Body of pancreas (tissue), 4 donors: ENCODE measurements around the gene RAD50.

Experiments used
- POLR2A ChIP-seq, 3 donors: fragments of 450-650 bp; IDR thresholded peaks; one replicate each; pipeline ENCODE4 v1.6.1; 2016; ENCODE audit warnings: antibody characterized with exemption in 3 of 3, mild to moderate bottlenecking in 2 of 3
- TF ChIP-seq, protein P1 (sequence below), 7 experiments: fragments of 450-650 bp in 4 of 7; fragments of 200-600 bp in 3 of 7; sonication (generic) in 3 of 7; IDR thresholded peaks; one replicate each; pipeline ENCODE4 v1.5.1; 2016 to 2019; ENCODE audit warnings: antibody characterized with exemption in 7 of 7

DNA sequence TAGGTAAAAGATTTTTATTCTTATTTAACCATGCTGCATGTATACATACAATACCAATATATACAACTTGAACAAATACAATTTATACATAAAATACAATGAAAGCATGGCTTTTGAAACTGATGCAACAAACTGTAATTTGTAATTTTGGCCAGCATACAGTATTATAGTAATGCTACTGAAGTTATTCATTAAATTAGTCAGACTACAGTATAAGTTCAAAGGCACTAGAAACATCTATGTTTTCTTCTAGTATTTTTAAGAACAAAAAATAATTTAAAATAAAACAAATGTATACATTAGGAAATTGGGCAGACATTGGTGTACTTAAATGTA lies 135.8 kb downstream of the RAD50 start:
- TF ChIP-seq, protein P1, sequence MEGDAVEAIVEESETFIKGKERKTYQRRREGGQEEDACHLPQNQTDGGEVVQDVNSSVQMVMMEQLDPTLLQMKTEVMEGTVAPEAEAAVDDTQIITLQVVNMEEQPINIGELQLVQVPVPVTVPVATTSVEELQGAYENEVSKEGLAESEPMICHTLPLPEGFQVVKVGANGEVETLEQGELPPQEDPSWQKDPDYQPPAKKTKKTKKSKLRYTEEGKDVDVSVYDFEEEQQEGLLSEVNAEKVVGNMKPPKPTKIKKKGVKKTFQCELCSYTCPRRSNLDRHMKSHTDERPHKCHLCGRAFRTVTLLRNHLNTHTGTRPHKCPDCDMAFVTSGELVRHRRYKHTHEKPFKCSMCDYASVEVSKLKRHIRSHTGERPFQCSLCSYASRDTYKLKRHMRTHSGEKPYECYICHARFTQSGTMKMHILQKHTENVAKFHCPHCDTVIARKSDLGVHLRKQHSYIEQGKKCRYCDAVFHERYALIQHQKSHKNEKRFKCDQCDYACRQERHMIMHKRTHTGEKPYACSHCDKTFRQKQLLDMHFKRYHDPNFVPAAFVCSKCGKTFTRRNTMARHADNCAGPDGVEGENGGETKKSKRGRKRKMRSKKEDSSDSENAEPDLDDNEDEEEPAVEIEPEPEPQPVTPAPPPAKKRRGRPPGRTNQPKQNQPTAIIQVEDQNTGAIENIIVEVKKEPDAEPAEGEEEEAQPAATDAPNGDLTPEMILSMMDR (IDR thresholded peaks at IDR 0.05): no peak
- no peak for TF ChIP-seq POLR2A (IDR thresholded peaks at IDR 0.05)
